Skin of body (tissue), 2 donors: ENCODE data around the gene AQR. TPM values are rescaled to one million over a fixed set of nuclear protein-coding genes. Genes with fewer than 3 reads are reported as not detected.
A peak's percentile ranks its signal among the peaks of the same experiment; 100 is the strongest.
"Not testable (repeated sequence)": the region's sequence is repeated elsewhere in the genome, so short reads cannot be mapped to it uniquely, and the experiment has no call there.

ENCODE experiments used
- DNase-seq: peaks from one replicate; lab custom pipeline; 2025; lab: John Stamatoyannopoulos, UW
- total RNA-seq: library from RNA; depleted of rRNA; stranded (reverse); fragments of >200 nt; gene quantifications from one replicate; pipeline ENCODE4 v1.2.3, GENCODE V29; 2014

Gene AQR
- 28.3 TPM for total RNA-seq

DNA sequence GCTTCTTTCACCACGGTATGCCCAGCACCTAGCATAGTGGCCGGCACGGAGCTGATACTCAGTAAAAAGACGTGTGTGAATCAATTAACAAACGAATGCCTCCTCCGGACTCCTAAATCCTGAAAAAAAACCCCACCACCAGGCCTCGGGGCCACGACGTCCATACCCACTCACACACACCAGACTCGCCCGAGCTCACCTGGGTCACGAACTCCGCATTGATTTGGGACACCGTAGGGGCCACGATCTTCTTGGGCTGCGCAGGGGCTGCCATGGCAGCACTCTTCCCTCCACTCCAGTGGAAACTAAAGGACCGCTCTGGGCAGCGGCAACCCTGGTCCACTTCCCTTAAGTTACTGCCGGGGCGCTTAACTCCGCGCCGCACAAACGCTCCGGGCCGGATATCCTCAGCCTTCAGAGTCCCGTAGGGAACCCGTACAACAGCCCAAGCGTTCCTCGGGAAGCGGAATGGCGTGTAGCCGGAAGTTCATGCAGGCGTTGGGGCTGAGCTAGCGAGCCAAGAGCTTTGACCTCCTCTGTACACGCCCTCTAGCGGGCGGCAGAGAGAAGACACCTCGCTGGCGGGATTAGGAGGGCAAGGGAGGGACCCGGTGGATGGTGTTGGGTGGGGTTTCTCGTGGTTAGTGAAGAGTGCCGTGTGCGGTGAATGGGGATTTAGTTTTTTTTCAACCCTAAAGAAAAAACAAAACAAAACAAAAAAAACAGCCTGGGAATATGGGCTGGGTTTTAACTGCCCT is at the start of gene AQR:
TSS of gene AQR (minus strand) at position 403 of the 758 bp plus-strand sequence. CDS start at position 274, 129 bp downstream.
- peak; percentile 97 for DNase-seq

DNA sequence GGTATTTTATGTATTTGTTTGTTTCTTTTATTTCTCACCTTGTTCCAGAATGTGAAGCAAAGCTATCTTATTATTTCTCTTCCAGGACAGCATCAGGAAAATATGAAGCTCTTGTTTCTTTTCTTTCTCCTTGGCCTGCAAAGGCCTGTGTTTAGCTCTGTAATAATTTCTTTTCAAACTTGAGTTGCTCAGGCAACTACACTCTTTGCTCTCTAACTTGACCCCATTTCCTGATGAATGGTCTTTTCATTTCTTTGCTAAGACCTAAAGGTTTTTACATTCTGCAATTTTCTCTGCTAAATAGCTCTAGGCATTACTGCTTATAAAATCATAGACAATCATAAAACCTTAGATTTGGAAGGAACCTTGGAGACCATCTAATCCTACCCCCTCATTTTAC is 44.7 kb upstream of the AQR start:
- no peak for DNase-seq

DNA sequence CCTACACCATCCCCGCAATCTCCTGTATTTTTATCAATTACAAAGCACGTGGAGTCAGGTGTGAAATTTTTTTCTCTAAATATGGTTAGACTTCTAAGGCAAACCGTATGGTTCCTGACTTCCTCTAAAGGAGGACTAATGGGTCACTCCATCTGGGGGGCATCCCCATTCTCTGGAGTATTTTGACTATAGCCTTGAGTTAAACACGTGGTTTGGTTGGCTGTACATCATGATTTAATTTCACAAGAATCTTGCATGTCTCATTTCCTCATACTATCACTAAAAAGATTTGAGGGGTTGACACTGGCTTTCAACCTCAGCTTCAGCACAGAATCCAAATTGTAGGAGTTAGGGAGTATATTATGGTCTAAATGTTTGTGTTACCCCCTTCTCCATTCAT is 43.8 kb upstream of the AQR start:
- no peak for DNase-seq

DNA sequence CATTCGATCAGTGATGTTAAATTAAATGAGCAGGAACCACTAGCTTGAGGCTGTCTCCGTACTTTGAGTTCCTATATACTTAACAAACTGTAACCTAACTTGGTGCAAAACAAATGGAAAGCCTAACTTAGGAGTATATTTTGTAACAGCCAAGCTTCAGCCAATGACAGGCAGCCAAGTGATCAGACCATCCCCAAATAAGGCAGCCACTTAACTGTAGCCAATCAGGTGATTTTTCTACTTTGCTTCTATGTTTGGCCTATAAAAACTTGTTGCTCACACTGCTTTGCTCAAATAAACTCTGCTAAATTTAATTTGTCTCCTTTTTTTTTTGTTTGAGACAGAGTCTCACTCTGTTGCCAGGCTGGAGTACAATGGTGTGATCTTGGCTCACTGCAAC is 37.9 kb upstream of the AQR start:
- DNase-seq, result no peak

DNA sequence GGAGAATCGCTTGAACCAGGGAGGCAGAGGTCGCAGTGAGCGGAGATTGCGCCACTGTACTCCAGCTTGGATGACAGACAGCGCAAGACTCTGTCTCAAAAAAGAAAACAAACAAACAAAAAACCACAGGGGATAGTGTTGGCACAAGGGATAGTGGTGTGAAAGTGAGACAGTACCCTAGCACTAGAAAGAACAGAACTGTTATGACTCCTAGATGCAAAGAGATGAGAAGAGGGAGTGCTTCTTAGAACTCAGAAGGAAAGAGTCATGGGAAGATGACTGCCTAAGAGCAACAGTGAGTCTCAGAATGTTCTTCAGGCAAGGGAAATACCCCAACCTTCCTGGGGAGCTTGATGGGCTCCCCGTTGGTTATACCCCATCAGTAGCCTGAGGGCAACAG is 36.4 kb upstream of the AQR start:
- DNase-seq, result no peak

DNA sequence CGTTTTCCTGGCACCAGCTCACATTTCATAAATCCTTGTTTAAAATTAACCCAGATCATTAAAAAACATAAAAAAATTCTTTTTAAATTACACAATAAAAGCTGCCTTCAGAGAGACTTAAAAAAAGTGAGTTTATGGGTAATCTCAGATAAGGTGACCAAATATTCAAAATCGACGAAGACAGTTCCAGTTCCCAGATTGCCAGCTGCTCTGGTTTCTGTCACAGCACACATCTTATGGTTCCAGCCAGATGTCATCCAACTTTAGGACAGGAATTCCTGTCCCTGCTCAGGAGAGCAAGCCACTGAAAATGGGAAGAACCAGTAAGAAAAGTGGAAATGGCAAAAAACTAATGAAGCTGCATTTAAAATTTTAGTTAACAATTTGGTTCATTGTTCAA is 34.4 kb upstream of the AQR start:
- no peak for DNase-seq

DNA sequence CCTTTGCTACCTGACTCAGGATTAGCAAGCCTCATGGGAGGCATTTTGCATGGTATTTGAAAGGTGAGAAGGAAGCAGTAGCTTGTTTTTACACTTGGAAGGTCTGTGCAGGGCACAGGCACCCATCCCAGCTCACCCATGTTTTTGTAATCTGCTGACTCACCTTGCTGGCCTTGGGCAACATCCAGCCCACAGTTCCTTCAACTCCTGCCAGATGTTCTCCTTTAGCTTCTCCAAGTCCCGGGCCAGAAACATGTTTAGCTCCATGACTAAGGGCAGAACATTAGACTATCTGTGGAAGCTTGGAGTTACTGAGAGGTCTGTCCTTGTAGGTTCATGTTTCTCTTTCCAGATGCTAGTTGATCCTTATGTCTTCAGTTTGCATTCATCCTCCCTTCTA is 31.0 kb upstream of the AQR start:
- no peak for DNase-seq

DNA sequence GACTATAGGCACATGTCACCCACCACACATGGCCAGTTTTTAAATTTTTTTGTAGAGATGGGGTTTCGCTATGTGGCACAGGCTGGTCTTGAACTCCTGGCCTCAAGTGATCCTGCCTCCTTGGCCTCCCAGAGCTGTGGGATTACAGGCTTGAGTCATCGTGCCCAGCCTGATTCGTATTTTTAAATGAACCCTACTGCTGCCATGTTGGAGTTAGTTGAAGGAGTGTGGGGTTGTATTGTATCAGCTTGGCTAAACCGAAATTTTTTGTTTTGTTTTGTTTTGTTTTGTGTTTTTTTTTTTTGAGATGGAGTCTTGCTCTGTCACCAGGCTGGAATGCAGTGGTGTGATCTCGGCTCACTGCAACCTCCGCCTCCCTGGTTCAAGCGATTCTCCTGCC is 30.4 kb upstream of the AQR start:
- no peak for DNase-seq

DNA sequence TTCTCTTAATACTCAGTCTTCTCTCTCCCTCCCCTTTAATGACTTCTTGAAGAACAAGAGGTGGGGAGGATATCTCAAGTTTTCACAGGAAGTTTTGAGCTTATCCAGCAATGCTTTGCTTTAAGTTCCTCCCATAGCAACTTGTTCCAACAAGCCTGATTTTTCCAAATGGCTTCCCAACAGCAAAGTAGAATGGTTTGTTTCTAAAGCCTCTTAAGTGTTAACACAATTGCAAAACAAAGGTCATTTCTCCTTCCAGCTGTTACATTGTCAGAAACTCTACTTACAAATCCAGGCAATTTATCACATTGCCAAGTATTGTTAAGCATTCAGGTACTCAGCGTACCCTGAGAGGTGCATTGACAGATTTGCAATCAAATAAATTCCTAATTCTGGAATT is 25.4 kb upstream of the AQR start:
- no peak for DNase-seq

DNA sequence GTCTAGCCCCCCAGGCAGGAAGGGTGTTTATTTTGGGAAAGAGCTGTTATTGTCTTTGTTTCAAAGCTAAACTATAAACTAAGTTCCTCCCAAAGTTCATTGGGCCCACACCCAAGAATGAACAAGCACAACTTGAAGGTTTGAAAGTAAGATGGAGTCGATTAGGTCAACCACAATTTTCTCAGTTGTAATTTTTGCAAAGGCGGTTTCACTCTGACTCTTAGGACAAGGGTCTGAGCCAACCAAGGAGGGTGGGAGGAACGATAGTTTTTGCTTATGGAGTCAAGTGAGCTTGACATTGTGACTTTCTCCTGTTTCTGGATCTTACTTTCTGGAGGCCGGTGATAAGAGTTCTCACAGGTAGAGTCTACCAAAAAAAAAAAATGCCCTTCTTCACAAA is 24.3 kb upstream of the AQR start:
- no peak for DNase-seq

DNA sequence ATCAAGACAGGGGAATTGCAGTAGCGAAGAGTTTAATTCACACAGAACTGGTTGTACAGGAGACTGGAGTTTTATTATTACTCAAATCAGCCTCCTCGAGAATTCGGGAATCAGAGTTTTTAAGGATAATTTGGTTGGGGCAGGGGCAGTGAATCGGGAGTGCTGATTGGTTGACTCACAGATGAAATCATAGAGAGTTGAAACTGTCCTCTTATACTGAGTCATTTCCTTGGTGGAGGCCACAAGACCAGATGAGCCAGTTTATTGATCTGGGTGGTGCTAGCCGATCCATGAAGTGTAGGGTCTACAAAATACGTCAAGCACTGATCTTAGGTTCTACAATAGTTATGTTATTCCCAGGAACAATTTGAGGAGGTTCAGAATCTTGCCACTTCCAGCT is 23.9 kb upstream of the AQR start:
- DNase-seq, result no peak

DNA sequence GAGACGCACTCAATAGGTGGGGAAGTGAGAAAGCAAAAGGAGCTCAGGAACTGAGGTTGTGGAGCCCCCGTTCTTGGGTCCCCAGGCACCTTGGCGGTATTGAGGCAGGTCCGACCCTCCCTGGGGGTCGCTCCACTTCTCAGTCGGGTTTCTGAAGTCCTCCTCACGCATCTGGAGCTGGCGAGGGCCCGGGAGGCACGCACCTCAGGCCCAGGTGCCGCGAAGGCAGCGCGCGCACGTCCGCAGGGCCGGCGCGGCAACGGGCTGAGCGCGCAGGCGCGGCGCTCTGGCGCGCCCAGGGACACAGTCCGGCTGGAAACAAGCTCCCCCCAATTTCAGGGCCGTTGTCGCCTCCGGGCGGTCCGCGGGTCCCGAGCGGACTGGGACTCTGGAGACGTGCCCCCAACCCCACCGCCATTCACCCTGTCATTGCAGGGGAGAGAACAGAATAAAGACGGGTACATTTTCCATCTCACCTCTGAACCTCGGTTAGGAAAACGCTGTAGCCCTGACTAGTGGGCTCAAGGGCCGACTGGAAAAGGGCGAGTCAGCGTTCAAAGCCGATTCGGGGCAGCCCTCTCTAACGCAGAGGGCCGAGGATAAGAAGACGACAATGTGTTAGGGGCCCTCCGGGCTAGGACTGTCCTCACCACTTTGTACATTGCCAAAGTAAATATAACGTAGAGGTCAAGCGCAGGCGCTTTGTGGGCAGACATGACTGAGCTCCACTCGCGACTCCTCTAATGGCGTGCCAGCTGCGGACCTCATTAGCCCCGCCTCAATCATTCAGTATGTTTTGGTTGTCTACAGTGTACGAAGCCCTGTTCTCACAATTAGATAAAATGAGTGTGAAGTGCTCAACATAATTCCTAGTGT is 18.7 kb upstream of the AQR start, which contains the start of gene ZNF770:
TSS of gene ZNF770 (minus strand) at position 261 of the 876 bp plus-strand sequence. CDS start 4,853 bp downstream, outside the sequence.
- peak; percentile 71 for DNase-seq

DNA sequence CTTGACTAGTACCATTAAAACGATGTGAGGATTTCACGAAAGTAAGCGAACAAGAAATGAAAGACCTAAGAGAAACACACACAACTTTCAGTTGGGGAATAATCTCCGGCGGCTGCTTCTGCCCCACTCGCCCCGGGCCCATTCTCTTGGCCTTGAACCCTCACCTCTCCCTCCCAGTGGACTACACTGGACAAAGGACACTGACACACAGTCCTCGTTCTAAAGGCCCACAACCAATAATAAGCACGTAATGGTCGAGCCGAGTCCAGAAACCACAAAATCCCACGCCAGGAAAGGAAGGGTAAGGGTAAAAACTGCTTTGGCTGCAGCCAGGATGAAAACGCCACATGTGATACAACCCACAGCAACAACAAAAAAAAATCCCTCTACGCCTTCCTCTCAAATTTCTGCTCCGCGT is 18.1 kb upstream of the AQR start:
- no peak for DNase-seq

DNA sequence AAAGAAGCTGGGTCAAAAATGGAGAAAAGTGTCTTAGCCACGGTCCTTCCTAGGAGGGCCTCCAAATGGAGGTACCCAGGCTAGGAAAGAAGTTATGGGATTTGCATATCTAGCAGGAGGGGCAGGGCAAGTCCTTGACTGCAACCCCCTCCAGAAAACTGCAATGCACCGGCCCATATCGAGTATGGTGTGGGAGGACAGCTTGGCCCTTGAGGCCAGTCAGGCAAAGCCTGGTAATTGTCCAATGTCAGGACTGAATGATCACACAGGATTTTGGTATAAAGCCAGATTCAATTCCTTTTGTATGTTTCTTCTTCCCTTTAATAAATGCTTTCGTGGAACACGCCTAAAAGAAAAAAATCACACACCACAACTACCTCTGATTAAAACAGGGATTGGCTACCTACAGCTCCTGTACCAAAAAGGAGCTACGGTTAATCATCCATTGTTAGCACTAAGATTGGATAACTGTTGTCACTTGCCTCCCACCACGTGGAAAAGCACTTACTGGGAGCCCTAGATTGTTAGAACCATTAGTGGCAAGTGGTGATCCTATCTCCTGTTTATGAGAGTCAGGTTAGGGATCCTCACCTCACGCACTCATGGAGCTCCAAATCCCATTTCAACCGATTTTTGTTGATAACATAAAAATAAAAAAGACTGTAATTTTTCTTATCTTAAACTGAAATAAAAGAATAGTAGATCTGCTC is 17.4 kb upstream of the AQR start:
- no peak for DNase-seq

DNA sequence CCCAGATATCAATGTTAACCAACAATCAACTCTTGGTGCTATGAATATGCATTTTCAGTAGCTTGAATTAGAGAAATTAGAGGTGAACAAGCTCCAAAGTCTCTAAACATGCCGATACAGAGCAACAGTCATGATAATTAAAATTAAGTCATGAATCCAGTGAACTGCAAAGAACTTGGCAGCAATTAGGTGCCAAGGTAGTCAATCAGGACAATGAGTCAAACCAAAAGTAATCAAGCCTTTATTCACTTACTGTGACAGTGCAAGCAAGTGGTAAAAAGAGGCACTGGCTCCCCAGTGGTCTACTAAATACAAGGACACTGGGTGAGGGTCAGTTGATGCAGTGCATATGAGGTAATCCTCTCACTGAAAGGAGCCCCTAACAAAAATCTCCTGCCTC is 16.8 kb upstream of the AQR start:
- no peak for DNase-seq

DNA sequence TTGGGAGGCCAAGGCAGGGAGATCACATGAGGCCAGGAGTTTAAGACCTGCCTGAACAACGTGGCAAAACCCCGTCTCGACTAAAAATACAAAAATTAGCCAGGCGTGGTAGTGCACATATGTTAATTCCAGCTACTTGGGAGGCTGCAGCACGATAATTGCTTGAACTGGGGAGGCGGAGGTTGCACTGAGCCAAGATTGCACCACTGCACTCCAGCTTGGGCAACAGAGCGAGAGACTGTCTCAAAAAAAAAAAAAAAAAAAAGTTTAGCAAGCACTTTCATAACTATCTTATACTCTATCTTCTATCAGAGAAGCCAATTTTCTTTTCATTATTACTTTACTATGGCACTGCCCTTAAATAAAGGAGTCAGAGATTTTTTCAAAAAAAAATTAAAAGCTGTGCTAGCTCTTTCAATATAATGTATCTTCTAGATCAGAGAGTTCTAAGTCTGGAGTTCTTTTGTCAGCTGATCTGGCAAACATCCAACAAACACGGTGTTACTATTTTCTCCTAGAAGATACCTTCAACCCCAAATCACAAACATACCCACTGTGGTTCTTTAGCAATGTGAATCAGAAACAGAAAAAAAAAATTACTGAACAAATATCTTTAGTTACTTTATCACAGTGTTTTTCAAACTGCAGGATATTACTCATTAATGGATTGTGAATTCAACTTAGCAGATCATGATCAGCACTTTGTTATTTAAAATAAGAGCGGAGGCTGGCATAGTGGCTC is 15.5 kb upstream of the AQR start:
- no peak for DNase-seq

DNA sequence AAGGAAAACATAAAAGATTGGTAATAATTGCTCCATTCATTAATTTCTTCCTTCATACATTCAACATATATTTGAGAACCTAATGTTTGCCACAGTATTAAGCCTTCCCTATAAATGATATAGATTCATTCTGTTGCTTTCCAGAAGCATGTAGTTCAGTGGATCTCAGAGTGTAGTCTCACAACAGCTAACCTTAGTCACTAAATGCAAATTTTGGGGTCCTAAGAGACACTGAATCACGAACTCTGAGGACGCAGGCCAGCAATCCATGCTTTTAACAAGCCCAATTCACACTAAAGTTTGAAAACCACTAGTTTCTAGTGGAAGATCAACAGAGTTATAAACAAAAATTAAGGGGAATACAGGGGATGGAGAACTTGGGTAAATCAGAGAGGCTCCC is 7.2 kb upstream of the AQR start:
- DNase-seq, result no peak

DNA sequence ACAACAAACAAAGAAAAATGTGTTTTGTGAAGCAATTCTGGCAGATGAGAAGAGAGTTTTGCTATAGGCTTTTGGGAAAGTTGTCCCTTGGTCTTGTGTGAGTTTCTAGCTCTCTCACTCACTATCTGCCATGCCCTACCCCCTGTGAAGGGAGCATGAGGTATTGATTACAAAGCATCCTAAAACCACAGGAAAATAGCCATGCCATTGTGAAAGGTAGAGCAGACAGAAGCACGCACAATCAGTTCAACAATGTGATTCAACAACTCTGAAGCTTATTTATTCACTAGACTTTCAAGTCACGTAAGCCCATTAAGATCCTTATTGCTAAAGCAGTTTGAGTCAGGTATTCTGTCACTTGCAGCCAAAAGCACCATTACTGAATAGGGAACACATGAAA is 6.5 kb upstream of the AQR start:
- DNase-seq, result no peak

DNA sequence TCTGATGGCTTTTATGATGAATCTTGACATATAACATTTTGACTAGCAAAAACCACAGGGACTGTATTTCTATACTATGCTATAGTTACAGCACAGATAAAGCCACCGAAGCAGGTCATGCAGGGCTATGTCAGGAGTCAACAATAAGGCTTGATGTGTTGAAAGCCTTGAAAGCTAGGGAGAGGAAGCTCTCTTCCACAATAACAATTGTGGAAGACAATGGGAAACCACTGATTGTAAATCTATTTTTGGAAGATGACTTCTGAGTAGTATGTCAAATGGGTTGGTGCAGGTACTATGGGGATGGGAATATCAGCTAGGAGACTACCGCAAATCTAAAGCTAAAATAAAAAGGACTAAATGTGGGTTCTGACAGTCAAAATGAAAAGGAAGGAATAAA is 4.0 kb upstream of the AQR start:
- DNase-seq, result no peak

DNA sequence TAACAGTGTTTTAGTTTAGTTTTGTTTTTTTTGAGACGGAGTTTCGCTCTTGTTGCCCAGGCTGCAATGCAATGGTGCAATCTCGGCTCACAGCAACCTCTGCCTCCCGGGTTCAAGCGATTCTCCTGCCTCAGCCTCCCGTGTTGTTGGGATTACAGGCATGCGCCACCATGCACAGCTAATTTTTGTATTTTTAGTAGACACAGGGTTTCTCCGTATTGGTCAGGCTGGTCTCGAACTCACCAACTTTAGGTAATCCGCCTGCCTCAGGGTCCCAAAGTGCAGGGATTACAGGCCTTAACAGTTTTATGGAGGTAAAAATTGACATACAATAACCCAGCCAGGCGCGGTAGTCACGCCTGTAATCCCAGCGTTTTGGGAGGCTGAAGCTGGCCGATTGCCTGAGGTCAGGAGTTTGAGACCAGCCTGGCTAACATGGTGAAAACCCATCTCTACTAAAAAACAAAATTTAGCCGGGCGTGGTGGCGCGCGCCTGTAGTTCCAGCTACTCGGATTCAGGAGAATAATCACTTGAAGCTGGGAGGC is 629 bp upstream of the AQR start:
- not testable (repeated sequence) for DNase-seq

DNA sequence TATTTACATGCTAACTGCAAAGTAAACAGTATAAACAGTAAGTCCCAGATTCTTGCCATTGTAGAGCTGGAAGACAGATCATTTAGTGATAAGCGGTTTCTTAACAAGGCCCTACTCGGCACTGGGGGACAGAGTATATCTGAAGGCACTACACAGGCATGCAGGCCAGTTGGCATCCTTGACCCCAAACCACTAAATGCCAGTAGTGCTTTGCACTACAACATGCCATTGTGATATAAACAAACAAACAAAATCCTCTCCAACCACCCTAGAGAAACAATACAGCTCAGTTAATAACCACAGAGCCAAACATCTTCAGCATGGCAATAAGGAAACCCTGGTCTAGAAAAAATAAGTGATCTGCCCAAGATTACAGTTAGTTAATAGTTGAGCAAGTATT is 5.3 kb downstream of the AQR start:
- DNase-seq, result no peak
